Caco-2 (cell line): Measurements from ENCODE around the gene ZCCHC2. TPM values are rescaled to one million over a fixed set of nuclear protein-coding genes. Genes with fewer than 3 reads are reported as not detected.

Experiments used
- Bru-seq: library from RNA; stranded (reverse); fragments of 400-500 nt; gene quantifications from one replicate; lab custom pipeline; 2021; lab: Mats Ljungman, UMichigan
- BruChase-seq, 2 experiments: library from RNA; stranded (reverse); fragments of 400-500 nt; gene quantifications; one replicate each; lab custom pipeline; 2021; lab: Mats Ljungman, UMichigan
- BruUV-seq: library from RNA; stranded (reverse); fragments of 400-500 nt; replicated peaks from 2 replicates; lab custom pipeline; 2021; lab: Mats Ljungman, UMichigan
- CTCF ChIA-PET: fragments of 300-600 bp; sonication (Branson Sonifier 250); formaldehyde crosslinking; loops from one replicate; lab custom pipeline; 2022; ENCODE audit warnings: antibody characterized with exemption; lab: Charles Lee
- POLR2A ChIA-PET: fragments of 300-600 bp; sonication (Branson Sonifier 250); formaldehyde crosslinking; loops from one replicate; lab custom pipeline; 2022; ENCODE audit warnings: antibody characterized with exemption; lab: Charles Lee
- DNase-seq, 2 experiments: peaks; one replicate each; pipeline versions ENCODE4 v3.0.0 to v3.0.0-alpha.2; 2020 to 2022
- H3K27me3 ChIP-seq: replicated peaks from 2 replicates; pipeline ENCODE4 v1.6.0; 2011; ENCODE audit warnings: low read length; ENCODE audit not compliant: control insufficient read depth, insufficient read depth
- H3K36me3 ChIP-seq: 2 replicates; pipeline ENCODE4 v1.5.1; 2011; ENCODE audit warnings: low read length; ENCODE audit not compliant: control insufficient read depth, insufficient read depth
- H3K4me1 ChIP-seq: fragments of 250-450 bp; sonication (Bioruptor Pico); 2 replicates; pipeline ENCODE4 v1.5.1; 2020; ENCODE audit warnings: mild to moderate bottlenecking
- H3K4me3 ChIP-seq: 2 replicates; pipeline ENCODE4 v1.5.1; 2011; ENCODE audit warnings: low read depth, mild to moderate bottlenecking, control low read depth, low read length
- H3K9me3 ChIP-seq: fragments of 250-450 bp; sonication (Bioruptor Pico); 2 replicates; pipeline ENCODE4 v1.5.1; 2020; ENCODE audit warnings: mild to moderate bottlenecking, moderate library complexity
- H3K27ac Mint-ChIP-seq: one replicate; pipeline ENCODE4 v1.8.0; 2022; ENCODE audit warnings: mixed read lengths; ENCODE audit not compliant: unreplicated experiment
- H3K27me3 Mint-ChIP-seq: one replicate; pipeline ENCODE4 v1.8.0; 2022; ENCODE audit warnings: mixed read lengths; ENCODE audit not compliant: insufficient read depth, unreplicated experiment
- H3K36me3 Mint-ChIP-seq: one replicate; pipeline ENCODE4 v1.8.0; 2022; ENCODE audit warnings: mild to moderate bottlenecking, mixed read lengths; ENCODE audit not compliant: insufficient read depth, unreplicated experiment
- H3K4me1 Mint-ChIP-seq: one replicate; pipeline ENCODE4 v1.8.0; 2022; ENCODE audit warnings: low read depth, mixed read lengths; ENCODE audit not compliant: unreplicated experiment
- H3K4me3 Mint-ChIP-seq: one replicate; pipeline ENCODE4 v1.8.0; 2022; ENCODE audit warnings: mild to moderate bottlenecking, moderate library complexity, mixed read lengths; ENCODE audit not compliant: unreplicated experiment
- H3K9me3 Mint-ChIP-seq: one replicate; pipeline ENCODE4 v1.8.0; 2022; ENCODE audit warnings: mixed read lengths; ENCODE audit not compliant: unreplicated experiment
- CTCF ChIP-seq, 2 experiments: fragments of 200-600 bp in 1 of 2; IDR thresholded peaks; 1 replicate in 1 of 2; 2 replicates in 1 of 2; pipeline versions ENCODE4 v1.5.1 to v1.8.0; 2011 to 2022; ENCODE audit warnings: antibody characterized with exemption in 1 of 2, control low read depth in 1 of 2, inconsistent platforms in 1 of 2, low read depth in 1 of 2, low read length in 1 of 2, mild to moderate bottlenecking in 1 of 2, moderate library complexity in 1 of 2; ENCODE audit not compliant: insufficient read depth in 1 of 2, severe bottlenecking in 1 of 2, unreplicated experiment in 1 of 2
- intact Hi-C: fragments of 100-400 bp; cut with micrococcal nuclease; formaldehyde crosslinking; loops from one replicate; pipeline ENCODE4 v1.10.0; 2022; ENCODE audit not compliant: unreplicated experiment
- long read RNA-seq: library from polyadenylated mRNA; stranded (forward); transcript quantifications from one replicate; pipeline ENCODE4 v2.0.0, GENCODE V29; 2022
- total RNA-seq: library from RNA; stranded (reverse); gene quantifications from 2 replicates; pipeline ENCODE4 v1.2.3, GENCODE V29; 2022

The ZCCHC2 gene
- total RNA-seq, result 6.9 and 8.9 TPM in 2 replicates
- Bru-seq, nascent RNA, result percentile 58 among the genes with signal in this experiment
- BruChase-seq, experiment 1, labeled RNA remaining after a 2-hour chase, result percentile 62 among the genes with signal in this experiment
- BruChase-seq, experiment 2, labeled RNA remaining after a 6-hour chase, result percentile 53 among the genes with signal in this experiment
- long read RNA-seq, partial matches to known transcripts, result 0 of 5 reads
- long read RNA-seq, other reads (novel, unspliced or antisense), result 1 of 5 reads

GRCh38 chr18:62522504-62523254 lies at the start of gene ZCCHC2:
Gene ZCCHC2 (plus strand): TSS chr18:62523025. CDS start chr18:62523425, 400 bp downstream.
- no TSS peak for BruUV-seq
- Mint-ChIP-seq H3K27ac (no peak within 1 kb of the TSS), H3K27me3 (no peaks in the 10 kb centered on the region), H3K36me3 (no peaks in the 10 kb centered on the region), H3K4me3 (peak within 1 kb of the TSS; percentile 76), H3K9me3 (no peaks in the 10 kb centered on the region), H3K4me1 (no peaks in the 10 kb centered on the region)
- no peak for TF ChIP-seq CTCF (IDR thresholded peaks at IDR 0.05; ENCODE audit: insufficient read depth in 1 of 2, low read depth in 1 of 2, low read length in 1 of 2, severe bottlenecking in 1 of 2, unreplicated experiment in 1 of 2)
- ChIA-PET CTCF (interaction anchor here (0.6 kb wide), 1 partner anchor 730 kb away, joined by 3 read pairs; no protein-coding TSS in a partner anchor), POLR2A (interaction anchor here (0.6 to 1.1 kb wide), 3 partner anchors 67 to 192 kb away, joined by 3 to 4 read pairs (median 3); no protein-coding TSS in a partner anchor)
- Histone ChIP-seq H3K36me3 (no peaks in the 10 kb centered on the region), H3K27me3 (no peaks in the 10 kb centered on the region), H3K4me1 (peaks cover 10% of the 10 kb centered on the region), H3K4me3 (peak within 1 kb of the TSS; percentile 69), H3K9me3 (no peaks in the 10 kb centered on the region)
- intact Hi-C loops, result loop anchor here (1.0 to 10.0 kb wide), 2 partner anchors 97 to 338 kb away; partner anchors contain the start of genes PIGN and RELCH
- DNase-seq, result peak; percentile 93 to 95

GRCh38 chr18:62479574-62479973 lies 43.3 kb upstream of the ZCCHC2 start:
- Histone ChIP-seq H3K4me3 (no peak overlapping the region), H3K9me3 (no peaks in the 10 kb centered on the region), H3K27me3 (no peaks in the 10 kb centered on the region), H3K36me3 (no peaks in the 10 kb centered on the region), H3K4me1 (no peaks in the 10 kb centered on the region)
- no peak for DNase-seq
- Mint-ChIP-seq H3K36me3 (no peaks in the 10 kb centered on the region), H3K27ac (no peak overlapping the region), H3K4me1 (no peaks in the 10 kb centered on the region), H3K4me3 (no peak overlapping the region), H3K27me3 (no peaks in the 10 kb centered on the region), H3K9me3 (peaks cover 9% of the 10 kb centered on the region)
- CTCF ChIA-PET, result no interaction called here
- intact Hi-C loops, result no loop called here
- no peak for TF ChIP-seq CTCF (IDR thresholded peaks at IDR 0.05; ENCODE audit: insufficient read depth in 1 of 2, low read depth in 1 of 2, low read length in 1 of 2, severe bottlenecking in 1 of 2, unreplicated experiment in 1 of 2)
- no TSS peak for BruUV-seq
- POLR2A ChIA-PET, result no interaction called here

GRCh38 chr18:62480927-62481326 lies 41.9 kb upstream of the ZCCHC2 start:
- Histone ChIP-seq H3K27me3 (no peaks in the 10 kb centered on the region), H3K9me3 (no peaks in the 10 kb centered on the region), H3K36me3 (no peaks in the 10 kb centered on the region), H3K4me3 (no peak overlapping the region), H3K4me1 (no peaks in the 10 kb centered on the region)
- Mint-ChIP-seq H3K27me3 (no peaks in the 10 kb centered on the region), H3K4me1 (no peaks in the 10 kb centered on the region), H3K4me3 (no peak overlapping the region), H3K36me3 (no peaks in the 10 kb centered on the region), H3K9me3 (peaks cover 9% of the 10 kb centered on the region), H3K27ac (no peak overlapping the region)
- no peak for DNase-seq
- POLR2A ChIA-PET, result no interaction called here
- no TSS peak for BruUV-seq
- no peak for TF ChIP-seq CTCF (IDR thresholded peaks at IDR 0.05; ENCODE audit: insufficient read depth in 1 of 2, low read depth in 1 of 2, low read length in 1 of 2, severe bottlenecking in 1 of 2, unreplicated experiment in 1 of 2)
- CTCF ChIA-PET, result no interaction called here
- intact Hi-C loops, result no loop called here
